AG09309 (cell line): Measurements from ENCODE around the gene FAM171A2.

Experiments
- DNase-seq: peaks from one replicate; pipeline ENCODE4 v3.0.0-alpha.2; 2010; ENCODE audit warnings: low read depth
- H3K4me3 ChIP-seq: 2 replicates; pipeline ENCODE4 v1.5.1; 2011; ENCODE audit warnings: mild to moderate bottlenecking, low read depth, low read length, moderate library complexity; ENCODE audit not compliant: control insufficient read depth
- TF ChIP-seq, protein P1 (sequence below): IDR thresholded peaks from 2 replicates; pipeline ENCODE4 v1.5.1; 2011; ENCODE audit warnings: mild to moderate bottlenecking, low read depth, low read length, inconsistent platforms; ENCODE audit not compliant: insufficient read depth, control insufficient read depth; ENCODE audit errors: missing control alignments

The FAM171A2 gene

GRCh38 chr17:44314869-44315661 lies 48.6 kb downstream of the FAM171A2 start:
- TF ChIP-seq, protein P1, sequence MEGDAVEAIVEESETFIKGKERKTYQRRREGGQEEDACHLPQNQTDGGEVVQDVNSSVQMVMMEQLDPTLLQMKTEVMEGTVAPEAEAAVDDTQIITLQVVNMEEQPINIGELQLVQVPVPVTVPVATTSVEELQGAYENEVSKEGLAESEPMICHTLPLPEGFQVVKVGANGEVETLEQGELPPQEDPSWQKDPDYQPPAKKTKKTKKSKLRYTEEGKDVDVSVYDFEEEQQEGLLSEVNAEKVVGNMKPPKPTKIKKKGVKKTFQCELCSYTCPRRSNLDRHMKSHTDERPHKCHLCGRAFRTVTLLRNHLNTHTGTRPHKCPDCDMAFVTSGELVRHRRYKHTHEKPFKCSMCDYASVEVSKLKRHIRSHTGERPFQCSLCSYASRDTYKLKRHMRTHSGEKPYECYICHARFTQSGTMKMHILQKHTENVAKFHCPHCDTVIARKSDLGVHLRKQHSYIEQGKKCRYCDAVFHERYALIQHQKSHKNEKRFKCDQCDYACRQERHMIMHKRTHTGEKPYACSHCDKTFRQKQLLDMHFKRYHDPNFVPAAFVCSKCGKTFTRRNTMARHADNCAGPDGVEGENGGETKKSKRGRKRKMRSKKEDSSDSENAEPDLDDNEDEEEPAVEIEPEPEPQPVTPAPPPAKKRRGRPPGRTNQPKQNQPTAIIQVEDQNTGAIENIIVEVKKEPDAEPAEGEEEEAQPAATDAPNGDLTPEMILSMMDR: no peak
- no peak for DNase-seq
- H3K4me3 ChIP-seq: peak overlapping the region; percentile 10

DNA sequence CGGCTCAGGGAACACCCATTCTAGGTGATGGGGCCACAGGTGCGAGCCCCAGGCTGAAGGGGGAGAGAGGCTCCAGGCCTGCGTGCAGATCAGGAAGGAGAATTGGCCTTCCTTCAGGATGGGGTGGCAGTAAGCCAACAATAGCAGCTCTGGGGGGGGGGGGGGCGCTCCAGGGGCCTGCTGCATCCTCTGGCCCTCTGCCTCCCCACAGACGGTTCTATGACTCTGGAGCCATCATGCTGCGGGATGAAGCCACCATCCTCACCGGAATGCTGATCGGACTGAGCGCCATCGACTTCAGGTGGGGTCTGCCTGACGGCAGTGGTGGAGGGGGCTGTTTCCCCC lies 49.2 kb downstream of the FAM171A2 start:
- TF ChIP-seq, protein P1: no peak
- H3K4me3 ChIP-seq: no peak overlapping the region
- no peak for DNase-seq

- TF ChIP-seq, protein P1: no peak
- DNase-seq: no peak
- no peak overlapping the region for H3K4me3 ChIP-seq
Observed at GRCh38 chr17:44314031-44314430, 49.6 kb downstream of the FAM171A2 start.

DNA sequence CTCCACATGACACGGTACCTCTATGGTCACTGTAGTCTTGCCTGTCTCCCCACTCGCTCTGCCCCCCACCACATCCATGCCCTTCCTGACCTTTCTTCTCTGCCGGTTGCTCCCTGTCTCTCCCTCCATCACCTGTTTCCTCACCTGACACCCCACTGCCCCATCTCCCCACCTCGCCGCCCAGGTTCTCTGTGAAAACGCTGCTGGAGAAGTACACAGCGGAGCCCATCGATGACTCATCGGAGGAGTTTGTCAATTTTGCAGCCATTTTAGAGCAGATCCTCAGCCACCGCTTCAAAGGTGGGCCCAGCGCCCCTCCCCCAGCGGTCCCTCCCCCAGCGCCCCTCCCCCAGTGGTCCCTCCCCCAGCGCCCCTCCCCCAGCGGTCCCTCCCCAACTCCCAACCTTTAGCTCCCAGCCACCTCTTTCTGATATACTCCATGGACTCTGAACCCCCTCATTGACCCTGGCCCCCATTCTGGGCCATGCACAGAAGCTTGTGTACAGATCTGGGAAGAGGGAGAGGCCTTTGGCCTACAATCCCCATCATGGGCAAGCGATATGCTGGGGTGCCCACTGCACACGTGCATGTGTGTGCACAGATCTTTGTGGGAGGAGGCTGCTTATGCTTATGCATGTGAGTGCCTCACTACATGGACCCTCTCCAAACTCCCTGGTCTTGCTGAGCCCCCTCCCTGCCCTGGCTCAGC lies 51.1 kb downstream of the FAM171A2 start:
- TF ChIP-seq, protein P1: no peak
- no peak overlapping the region for H3K4me3 ChIP-seq
- DNase-seq: no peak

GRCh38 chr17:44311562-44312181 lies 52.0 kb downstream of the FAM171A2 start:
- DNase-seq: no peak
- H3K4me3 ChIP-seq: no peak overlapping the region
- TF ChIP-seq, protein P1: no peak

DNA sequence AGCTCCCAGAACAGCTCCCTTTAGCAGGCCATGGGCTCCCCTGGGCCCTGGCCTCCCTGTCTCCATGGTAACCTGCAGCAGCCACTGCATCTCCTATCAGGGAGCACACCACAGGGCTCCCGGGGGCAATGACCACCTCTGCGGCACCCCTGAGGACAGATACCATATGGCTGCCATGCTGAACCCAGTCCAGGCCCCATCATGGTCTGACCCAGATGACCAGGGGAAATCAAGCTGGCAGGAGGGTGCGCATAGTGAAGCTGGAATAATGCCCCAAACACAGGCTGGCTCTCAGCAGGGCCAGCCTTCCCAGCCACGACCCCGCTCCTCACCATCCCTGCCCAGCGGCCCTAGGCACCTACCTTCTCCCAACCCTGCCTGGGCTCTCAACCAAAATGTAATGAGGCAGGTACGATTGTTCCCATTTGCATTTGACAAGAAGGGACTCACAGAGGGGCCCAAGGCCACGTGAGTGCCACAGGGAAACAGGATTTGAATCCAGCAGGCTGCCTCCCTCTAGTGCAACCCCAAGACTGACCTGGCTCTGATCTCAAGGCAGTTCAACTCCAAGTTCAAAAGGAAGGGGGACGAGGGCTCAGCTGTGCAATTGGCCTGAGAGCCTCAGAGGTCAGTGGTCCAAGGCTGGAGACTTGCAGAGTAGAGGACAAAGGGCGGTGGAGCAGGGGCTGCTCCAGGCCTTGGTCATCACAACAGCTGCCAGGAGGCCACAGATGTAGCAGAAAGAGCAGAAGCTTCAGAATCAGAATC lies 52.9 kb downstream of the FAM171A2 start:
- H3K4me3 ChIP-seq: no peak overlapping the region
- no peak for DNase-seq
- TF ChIP-seq, protein P1: no peak
